CD4-positive, alpha-beta T cell treated with Interleukin-15 for 4 hours (primary cell): ENCODE measurements around the gene KIF18A.
A peak's percentile ranks its signal among the peaks of the same experiment; 100 is the strongest.
"Not testable (repeated sequence)": the region's sequence is repeated elsewhere in the genome, so short reads cannot be mapped to it uniquely, and the experiment has no call there.

Source experiments
- DNase-seq: peaks from one replicate; pipeline ENCODE4 v3.0.0-alpha.2; 2020; ENCODE audit warnings: low spot score

The KIF18A gene

GRCh38 chr11:28107750-28108618 is at the start of gene KIF18A, which contains the start of gene METTL15:
Gene KIF18A, minus strand, starts transcription at chr11:28108156. Its CDS starts 10,209 bp downstream, at chr11:28097947.
Gene METTL15, plus strand, starts transcription at chr11:28108388. Its CDS starts 4,947 bp downstream, at chr11:28113335.
- DNase-seq = peak; percentile 97

GRCh38 chr11:28153586-28153985 is 45.6 kb upstream of the KIF18A start:
- DNase-seq = no peak

GRCh38 chr11:28152743-28153142 is 44.8 kb upstream of the KIF18A start:
- no peak for DNase-seq

- no peak for DNase-seq
Observed at GRCh38 chr11:28146123-28146751, 38.3 kb upstream of the KIF18A start.

- DNase-seq = no peak
Observed at GRCh38 chr11:28144808-28145207, 36.9 kb upstream of the KIF18A start.

GRCh38 chr11:28142724-28143123 is 34.8 kb upstream of the KIF18A start:
- DNase-seq = no peak

- no peak for DNase-seq
Observed at GRCh38 chr11:28140689-28141455, 32.9 kb upstream of the KIF18A start.

- DNase-seq = no peak
Observed at GRCh38 chr11:28139841-28140415, 32.0 kb upstream of the KIF18A start.

GRCh38 chr11:28137832-28138231 is 29.9 kb upstream of the KIF18A start:
- DNase-seq = no peak

GRCh38 chr11:28137366-28137765 is 29.4 kb upstream of the KIF18A start:
- DNase-seq = no peak

- DNase-seq = not testable (repeated sequence)
Observed at GRCh38 chr11:28136157-28136556, 28.2 kb upstream of the KIF18A start.

GRCh38 chr11:28133146-28133545 is 25.2 kb upstream of the KIF18A start:
- no peak for DNase-seq

GRCh38 chr11:28132548-28132947 is 24.6 kb upstream of the KIF18A start:
- no peak for DNase-seq

- DNase-seq = no peak
Observed at GRCh38 chr11:28123151-28123581, 15.2 kb upstream of the KIF18A start.

GRCh38 chr11:28117712-28118111 is 9.8 kb upstream of the KIF18A start:
- DNase-seq = no peak

- no peak for DNase-seq
Observed at GRCh38 chr11:28114731-28115130, 6.8 kb upstream of the KIF18A start.

GRCh38 chr11:28114116-28114515 is 6.2 kb upstream of the KIF18A start:
- DNase-seq = no peak

- DNase-seq = no peak
Observed at GRCh38 chr11:28110821-28111200, 2.9 kb upstream of the KIF18A start.

- DNase-seq = peak; percentile 67
Observed at GRCh38 chr11:28110108-28110820, 2.3 kb upstream of the KIF18A start.

GRCh38 chr11:28108958-28109357 is 1.0 kb upstream of the KIF18A start:
- no peak for DNase-seq

GRCh38 chr11:28107191-28107749 is 686 bp downstream of the KIF18A start:
- peak; percentile 15 for DNase-seq
